ENCODE measurements around the gene ZNF442. TPM values are rescaled to one million over a fixed set of nuclear protein-coding genes. Genes with fewer than 3 reads are reported as not detected.

ZNF442 gene
- total RNA-seq, 8 experiments from 2014 or later: 0.31 to 16.5 (median 8.5) TPM

Other genes with a start within 250 kb of the ZNF442 start
- gene ZNF20, start 225.3 kb downstream of the ZNF442 start, total RNA-seq: 10 to 100 TPM in 5 of 8 experiments, 1 to 10 TPM in 3; 2.2 to 31.9 (median 16.8) TPM
- gene ZNF625, start 208.9 kb downstream of the ZNF442 start, total RNA-seq: 10 to 100 TPM in 6 of 8 experiments, 1 to 10 TPM in 2; 1.6 to 36.3 (median 30.2) TPM
- 10 to 100 TPM in 4 of 8 experiments, 1 to 10 TPM in 4; 4.7 to 12.4 (median 10.5) TPM for gene ZNF136, start 202.6 kb downstream of the ZNF442 start, total RNA-seq
- 10 to 100 TPM in 6 of 8 experiments, 1 to 10 TPM in 2; 8.3 to 21.7 (median 16.2) TPM for gene ZNF44, start 70.8 kb downstream of the ZNF442 start, total RNA-seq
- 1 to 10 TPM in 7 of 8 experiments, under 1 TPM in 1; 0.81 to 5.4 (median 3.1) TPM for gene ZNF563, start 32.0 kb downstream of the ZNF442 start, total RNA-seq
- gene ZNF799, start 35.6 kb upstream of the ZNF442 start, total RNA-seq: 1 to 10 TPM in 7 of 8 experiments, under 1 TPM in 1; 0.92 to 4.8 (median 3.2) TPM
- 10 to 100 TPM in 2 of 8 experiments, 1 to 10 TPM in 5, under 1 TPM in 1; 0.61 to 11.5 (median 7.6) TPM for gene ZNF443, start 75.3 kb upstream of the ZNF442 start, total RNA-seq
- 10 to 100 TPM in 5 of 8 experiments, 1 to 10 TPM in 2, under 1 TPM in 1; 0.46 to 16.3 (median 12.3) TPM for gene ZNF709, start 119.1 kb upstream of the ZNF442 start, total RNA-seq
- 10 to 100 TPM in 6 of 8 experiments, 1 to 10 TPM in 2; 4.0 to 20.6 (median 15.5) TPM for gene ZNF564, start 185.8 kb upstream of the ZNF442 start, total RNA-seq
- 10 to 100 TPM in 1 of 8 experiments, 1 to 10 TPM in 7; 6.0 to 11.1 (median 7.3) TPM for gene ZNF490, start 245.1 kb upstream of the ZNF442 start, total RNA-seq
- 10 to 100 TPM; 12.1 to 26.4 (median 17.6) TPM for gene ZNF791, start 245.2 kb upstream of the ZNF442 start, total RNA-seq